IMR-90 (cell line): ENCODE results near the gene RNF128. TPM values are rescaled to one million over a fixed set of nuclear protein-coding genes. Genes with fewer than 3 reads are reported as not detected.

Source experiments
- ATAC-seq: fragments of 200-7000 bp; cut with Tn5 transposase; 2 replicates; pipeline ENCODE4 v1.9.1; 2020; ENCODE audit warnings: low read depth, mild to moderate bottlenecking, moderate library complexity
- BruUV-seq: library from RNA; stranded (reverse); fragments of 400-500 nt; replicated peaks from 2 replicates; lab custom pipeline; 2021; lab: Mats Ljungman, UMichigan
- CTCF ChIA-PET: fragments of 300-600 bp; formaldehyde crosslinking; extraction: SDS; loops from one replicate; lab custom pipeline; 2021; ENCODE audit warnings: antibody characterized with exemption; lab: Yijun Ruan, JAX
- POLR2A ChIA-PET: fragments of 300-600 bp; sonication (Branson Sonifier 250); formaldehyde crosslinking; loops from one replicate; lab custom pipeline; 2022; ENCODE audit warnings: antibody characterized with exemption; ENCODE audit not compliant: unreplicated experiment; lab: Charles Lee
- DNase-seq: peaks from one replicate; pipeline ENCODE4 v3.0.0; 2013
- H2AFZ ChIP-seq: replicated peaks from 2 replicates; pipeline ENCODE3; 2013; ENCODE audit warnings: low read length, mild to moderate bottlenecking; ENCODE audit not compliant: poor library complexity
- H2AK5ac ChIP-seq: 2 replicates; pipeline ENCODE4 v1.6.1; 2013; ENCODE audit warnings: low read depth, low read length, inconsistent platforms
- H2AK9ac ChIP-seq: replicated peaks from 2 replicates; pipeline ENCODE3; 2013; ENCODE audit warnings: mild to moderate bottlenecking, low read depth, low read length, moderate library complexity; ENCODE audit not compliant: poor library complexity
- H2BK120ac ChIP-seq: 2 replicates; pipeline ENCODE4 v1.6.1; 2013; ENCODE audit warnings: low read depth, low read length, inconsistent platforms
- H2BK15ac ChIP-seq: 3 replicates; pipeline ENCODE4 v1.6.1; 2013; ENCODE audit warnings: low read depth, low read length, inconsistent platforms
- H2BK20ac ChIP-seq: 2 replicates; pipeline ENCODE4 v1.6.1; 2013; ENCODE audit warnings: low read depth, mild to moderate bottlenecking, inconsistent platforms, low read length, moderate library complexity
- H2BK5ac ChIP-seq: 2 replicates; pipeline ENCODE4 v1.6.1; 2013; ENCODE audit warnings: mild to moderate bottlenecking, low read depth, low read length, inconsistent platforms; ENCODE audit not compliant: poor library complexity, severe bottlenecking
- H3K14ac ChIP-seq: replicated peaks from 2 replicates; pipeline ENCODE4 v1.6.1; 2013; ENCODE audit warnings: low read depth, low read length, inconsistent platforms
- H3K18ac ChIP-seq: 2 replicates; pipeline ENCODE4 v1.6.1; 2013; ENCODE audit warnings: low read depth, low read length, control low read depth
- H3K23ac ChIP-seq: 2 replicates; pipeline ENCODE4 v1.6.1; 2013; ENCODE audit warnings: low read depth, low read length, inconsistent platforms
- H3K27ac ChIP-seq: 2 replicates; pipeline ENCODE4 v1.5.1; 2013; ENCODE audit warnings: mild to moderate bottlenecking, control low read depth, low read length; ENCODE audit not compliant: insufficient read depth
- H3K27me3 ChIP-seq: 2 replicates; pipeline ENCODE4 v1.6.1; 2013; ENCODE audit warnings: low read length; ENCODE audit not compliant: control insufficient read depth, insufficient read depth
- H3K36me3 ChIP-seq: 2 replicates; pipeline ENCODE4 v1.6.1; 2013; ENCODE audit warnings: low read length, mixed read lengths; ENCODE audit not compliant: control insufficient read depth, insufficient read depth
- H3K4ac ChIP-seq: 2 replicates; pipeline ENCODE4 v1.6.1; 2013; ENCODE audit warnings: low read depth, low read length, inconsistent platforms
- H3K4me1 ChIP-seq: 2 replicates; pipeline ENCODE4 v1.6.1; 2013; ENCODE audit warnings: low read length, mixed read lengths; ENCODE audit not compliant: control insufficient read depth, insufficient read depth
- H3K4me2 ChIP-seq: 2 replicates; pipeline ENCODE4 v1.6.1; 2013; ENCODE audit warnings: low read depth, mild to moderate bottlenecking, control low read depth, low read length, moderate library complexity
- H3K4me3 ChIP-seq: 2 replicates; pipeline ENCODE4 v1.5.1; 2013; ENCODE audit warnings: low read depth, mild to moderate bottlenecking, control low read depth, low read length, moderate library complexity; ENCODE audit not compliant: insufficient read depth
- H3K56ac ChIP-seq: 2 replicates; pipeline ENCODE4 v1.6.1; 2013; ENCODE audit warnings: low read length, inconsistent platforms; ENCODE audit not compliant: insufficient read depth; ENCODE audit errors: extremely low read depth
- H3K79me1 ChIP-seq, 2 experiments: 2 replicates each; pipeline ENCODE4 v1.6.1; 2013; ENCODE audit warnings: low read length in 2 of 2, inconsistent platforms in 1 of 2, low read depth in 1 of 2
- H3K9ac ChIP-seq: 2 replicates; pipeline ENCODE4 v1.6.1; 2013; ENCODE audit warnings: low read depth, low read length, control low read depth
- H3K9me1 ChIP-seq: 2 replicates; pipeline ENCODE4 v1.6.1; 2013; ENCODE audit warnings: low read length, inconsistent platforms; ENCODE audit not compliant: insufficient read depth
- H3K9me3 ChIP-seq: 2 replicates; pipeline ENCODE4 v1.6.1; 2013; ENCODE audit warnings: low read length; ENCODE audit not compliant: control insufficient read depth, insufficient read depth
- H4K20me1 ChIP-seq: 2 replicates; pipeline ENCODE4 v1.6.1; 2013; ENCODE audit warnings: low read length, inconsistent platforms; ENCODE audit not compliant: insufficient read depth
- H4K5ac ChIP-seq: 2 replicates; pipeline ENCODE4 v1.6.1; 2013; ENCODE audit warnings: mild to moderate bottlenecking, low read depth, low read length, control low read depth
- H4K8ac ChIP-seq, 2 experiments: 2 replicates each; pipeline ENCODE4 v1.6.1; 2013; ENCODE audit warnings: low read depth in 2 of 2, low read length in 2 of 2, control low read depth in 1 of 2, inconsistent platforms in 1 of 2
- H4K91ac ChIP-seq: 2 replicates; pipeline ENCODE4 v1.6.1; 2013; ENCODE audit warnings: low read depth, low read length, inconsistent platforms; ENCODE audit not compliant: insufficient read depth
- CHD1 ChIP-seq: IDR thresholded peaks from 2 replicates; pipeline ENCODE4 v1.6.1; 2012; ENCODE audit warnings: low read depth, low read length, improper control_type of control experiment
- CTCF ChIP-seq: conservative IDR thresholded peaks from 2 replicates; pipeline ENCODE4 v1.5.1; 2012; ENCODE audit warnings: mild to moderate bottlenecking, low read depth, low read length, improper control_type of control experiment
- MAFK ChIP-seq: IDR thresholded peaks from 2 replicates; pipeline ENCODE4 v1.6.1; 2012; ENCODE audit warnings: low read depth, low read length, improper control_type of control experiment
- MAZ ChIP-seq: IDR thresholded peaks from 2 replicates; pipeline ENCODE4 v1.6.1; 2012; ENCODE audit warnings: low read depth, mild to moderate bottlenecking, low read length, improper control_type of control experiment, moderate library complexity, borderline replicate concordance
- NFE2L2 ChIP-seq: fragments of 150-350 bp; IDR thresholded peaks from 2 replicates; pipeline ENCODE4 v1.6.1; 2016; ENCODE audit warnings: low read depth, mild to moderate bottlenecking, low read length
- RCOR1 ChIP-seq: IDR thresholded peaks from 2 replicates; pipeline ENCODE4 v1.6.1; 2012; ENCODE audit warnings: mild to moderate bottlenecking, low read length, improper control_type of control experiment; ENCODE audit not compliant: insufficient replicate concordance
- SMC3 ChIP-seq: fragments of 150-350 bp; IDR thresholded peaks from 2 replicates; pipeline ENCODE4 v1.6.1; 2016; ENCODE audit warnings: low read depth, mild to moderate bottlenecking, antibody characterized with exemption, low read length, moderate library complexity
- WGBS, 2 experiments: methylation state at CpG; one replicate each; pipeline versions ENCODE4 v1.1.5 to v1.1.7; 2013; ENCODE audit warnings: missing lambda C conversion rate in 2 of 2; ENCODE audit not compliant: insufficient read length in 1 of 2; ENCODE audit errors: extremely low coverage in 2 of 2; 5-methylcytosine and 5-hydroxymethylcytosine counted together
- dilution Hi-C: fragments of 300-500 bp; cut with HindIII; formaldehyde crosslinking; loops from one replicate; pipeline ENCODE4 v1.14.3; 2018; ENCODE audit warnings: low sequenced_read_pairs; ENCODE audit not compliant: unreplicated experiment
- in situ Hi-C: fragments of 300-500 bp; cut with MboI; formaldehyde crosslinking; loops from 3 replicates; pipeline ENCODE4 v1.14.3; 2019; ENCODE audit warnings: low sequenced_read_pairs, inconsistent platforms, mixed read lengths
- intact Hi-C: fragments of 100-400 bp; cut with micrococcal nuclease; formaldehyde crosslinking; loops from 2 replicates; pipeline ENCODE4 v1.10.0; 2022
- polyA plus RNA-seq, 3 experiments: library from polyadenylated mRNA; depleted of rRNA; stranded (reverse); fragments of >200 nt; gene quantifications; 2 replicates each; pipeline ENCODE4 v1.2.3, GENCODE V29; 2012; ENCODE audit warnings: low replicate concordance in 1 of 3
- total RNA-seq: library from RNA; depleted of rRNA; stranded (reverse); fragments of >200 nt; gene quantifications from 2 replicates; pipeline ENCODE4 v1.2.3, GENCODE V29; 2012

The RNF128 gene
- total and polyA plus RNA-seq, 2 of the 4 experiments (the other 2 are of a cell fraction) = 3.0 to 4.8 TPM

- Histone ChIP-seq H3K4me3 (no peak overlapping the region), H3K27me3 (peaks cover 1% of the 10 kb centered on the region), H2AK5ac (no peak overlapping the region), H3K18ac (no peak overlapping the region), H3K4me1 (no peaks in the 10 kb centered on the region), H3K9me1 (no peaks in the 10 kb centered on the region), H3K56ac (no peak overlapping the region), H2BK120ac (no peak overlapping the region), H3K36me3 (no peaks in the 10 kb centered on the region), H2BK15ac (no peak overlapping the region), H3K9ac (no peak overlapping the region), H4K91ac (no peak overlapping the region), H2AFZ (no peak overlapping the region), H3K79me1 (no peaks in the 10 kb centered on the region), H3K23ac (no peak overlapping the region), H2BK5ac (no peak overlapping the region), H2AK9ac (no peak overlapping the region), H3K14ac (no peak overlapping the region), H2BK20ac (no peak overlapping the region), H3K4me2 (no peak overlapping the region), H3K9me3 (no peaks in the 10 kb centered on the region), H3K4ac (no peak overlapping the region), H3K27ac (no peak overlapping the region), H4K5ac (no peak overlapping the region), H4K20me1 (no peaks in the 10 kb centered on the region), H4K8ac (no peak overlapping the region)
- in situ Hi-C loops = no loop called here
- no TSS peak for BruUV-seq
- ATAC-seq = no peak
- 83% methylated on average over 1 of the region's 7 CpGs; no CpG with 5 or more reads in 1 of the 2 experiments for WGBS, 2 experiments
- CTCF ChIA-PET = no interaction called here
- TF ChIP-seq MAFK = no peak
- no peak for TF ChIP-seq SMC3
- TF ChIP-seq RCOR1 = no peak
- TF ChIP-seq CHD1 = no peak
- no peak for TF ChIP-seq MAZ
- no peak for TF ChIP-seq NFE2L2
- TF ChIP-seq CTCF = no peak
- DNase-seq = no peak
- POLR2A ChIA-PET = no interaction called here
- intact Hi-C loops = no loop called here
- dilution Hi-C loops = no loop called here
These were observed 34.0 kb upstream of the RNF128 start for GRCh38 chrX:106692425-106693065.
